NB4 (cell line): ENCODE results near the gene PDGFC.

ENCODE experiments used
- DNase-seq: peaks from one replicate; pipeline ENCODE4 v3.0.0; 2010; ENCODE audit warnings: low read depth
- H3K4me3 ChIP-seq: one replicate; pipeline ENCODE4 v1.5.1; 2011; ENCODE audit warnings: mild to moderate bottlenecking, low read depth, low read length, moderate library complexity
- MYC ChIP-seq: IDR thresholded peaks from 2 replicates; pipeline ENCODE4 v1.6.1; 2011; ENCODE audit warnings: low read depth, low read length
- POLR2A ChIP-seq: IDR thresholded peaks from 2 replicates; pipeline ENCODE4 v1.6.1; 2011; ENCODE audit warnings: mild to moderate bottlenecking; ENCODE audit not compliant: insufficient read length; ENCODE audit errors: extremely low read depth
- TF ChIP-seq, protein P1 (sequence below): IDR thresholded peaks from 2 replicates; pipeline ENCODE4 v1.6.1; 2011; ENCODE audit warnings: low read depth, low read length
- TF ChIP-seq, protein P2 (sequence below): IDR thresholded peaks from one replicate; pipeline ENCODE4 v1.5.1; 2012; ENCODE audit warnings: low read depth, low read length

The PDGFC gene

DNA sequence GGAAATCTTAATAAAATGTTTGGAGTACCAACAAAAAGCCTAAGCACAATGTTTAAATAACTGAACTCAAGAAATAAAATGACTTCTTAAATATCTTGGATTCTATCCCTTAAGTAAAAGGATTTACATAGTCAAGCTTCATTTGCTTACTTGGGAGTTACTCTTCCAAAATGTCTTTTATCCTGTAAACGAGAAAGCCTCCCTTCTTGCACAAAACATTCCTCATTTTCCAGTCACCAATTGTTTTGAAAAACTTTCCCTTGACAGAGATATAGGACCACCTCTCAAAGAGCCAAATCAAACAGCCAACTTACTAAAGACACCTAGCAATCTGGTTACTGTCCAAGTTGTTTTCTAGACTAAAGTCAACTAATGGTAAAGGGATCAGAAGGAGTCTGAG is 18.6 kb downstream of the PDGFC start:
- TF ChIP-seq, protein P1, sequence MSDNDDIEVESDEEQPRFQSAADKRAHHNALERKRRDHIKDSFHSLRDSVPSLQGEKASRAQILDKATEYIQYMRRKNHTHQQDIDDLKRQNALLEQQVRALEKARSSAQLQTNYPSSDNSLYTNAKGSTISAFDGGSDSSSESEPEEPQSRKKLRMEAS, result no peak
- TF ChIP-seq, protein P2, sequence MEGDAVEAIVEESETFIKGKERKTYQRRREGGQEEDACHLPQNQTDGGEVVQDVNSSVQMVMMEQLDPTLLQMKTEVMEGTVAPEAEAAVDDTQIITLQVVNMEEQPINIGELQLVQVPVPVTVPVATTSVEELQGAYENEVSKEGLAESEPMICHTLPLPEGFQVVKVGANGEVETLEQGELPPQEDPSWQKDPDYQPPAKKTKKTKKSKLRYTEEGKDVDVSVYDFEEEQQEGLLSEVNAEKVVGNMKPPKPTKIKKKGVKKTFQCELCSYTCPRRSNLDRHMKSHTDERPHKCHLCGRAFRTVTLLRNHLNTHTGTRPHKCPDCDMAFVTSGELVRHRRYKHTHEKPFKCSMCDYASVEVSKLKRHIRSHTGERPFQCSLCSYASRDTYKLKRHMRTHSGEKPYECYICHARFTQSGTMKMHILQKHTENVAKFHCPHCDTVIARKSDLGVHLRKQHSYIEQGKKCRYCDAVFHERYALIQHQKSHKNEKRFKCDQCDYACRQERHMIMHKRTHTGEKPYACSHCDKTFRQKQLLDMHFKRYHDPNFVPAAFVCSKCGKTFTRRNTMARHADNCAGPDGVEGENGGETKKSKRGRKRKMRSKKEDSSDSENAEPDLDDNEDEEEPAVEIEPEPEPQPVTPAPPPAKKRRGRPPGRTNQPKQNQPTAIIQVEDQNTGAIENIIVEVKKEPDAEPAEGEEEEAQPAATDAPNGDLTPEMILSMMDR, result no peak
- TF ChIP-seq MYC, result no peak
- TF ChIP-seq POLR2A, result no peak
- H3K4me3 ChIP-seq, result no peak overlapping the region

DNA sequence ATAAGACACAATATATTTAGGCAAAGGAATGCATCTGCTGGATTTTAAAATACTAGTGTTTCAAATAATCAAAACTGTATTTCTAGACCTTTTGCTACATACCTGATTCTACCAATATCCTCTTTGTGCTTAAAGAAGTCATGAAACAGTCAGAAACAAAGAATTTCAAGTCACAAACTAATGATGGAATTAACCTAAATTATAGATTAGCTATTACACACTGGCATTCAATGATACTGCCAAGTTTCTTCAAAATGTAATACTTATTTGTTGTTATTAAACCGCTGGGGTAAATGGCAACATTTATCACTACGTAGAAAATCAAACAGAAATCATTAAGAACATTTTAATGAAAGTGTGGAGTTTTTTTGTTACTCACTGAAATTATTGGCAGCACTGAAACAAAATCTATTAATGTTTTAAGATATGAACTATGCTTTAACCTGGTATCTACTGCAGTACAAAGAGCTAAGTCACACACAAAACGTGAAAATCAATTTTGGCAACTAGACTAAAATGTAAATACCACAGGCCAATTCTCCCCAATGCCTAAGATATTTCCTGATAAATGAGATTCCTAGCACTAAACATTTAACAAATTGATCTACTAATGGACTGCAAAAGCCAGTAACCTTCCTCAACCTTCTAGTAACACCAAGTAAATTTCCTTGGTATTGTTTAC is 19.4 kb downstream of the PDGFC start:
- TF ChIP-seq, protein P1, result no peak
- TF ChIP-seq MYC, result no peak
- TF ChIP-seq, protein P2, result no peak
- TF ChIP-seq POLR2A, result no peak
- no peak overlapping the region for H3K4me3 ChIP-seq
- DNase-seq, result no peak

More for the DNA sequence above, 18.6 kb downstream of the PDGFC start:
- DNase-seq, result no peak

GRCh38 chr4:156950948-156951347 is 20.7 kb downstream of the PDGFC start:
- TF ChIP-seq, protein P1, result no peak
- TF ChIP-seq MYC (no peak), POLR2A (no peak)
- TF ChIP-seq, protein P2, result no peak
- no peak for DNase-seq
- no peak overlapping the region for H3K4me3 ChIP-seq

DNA sequence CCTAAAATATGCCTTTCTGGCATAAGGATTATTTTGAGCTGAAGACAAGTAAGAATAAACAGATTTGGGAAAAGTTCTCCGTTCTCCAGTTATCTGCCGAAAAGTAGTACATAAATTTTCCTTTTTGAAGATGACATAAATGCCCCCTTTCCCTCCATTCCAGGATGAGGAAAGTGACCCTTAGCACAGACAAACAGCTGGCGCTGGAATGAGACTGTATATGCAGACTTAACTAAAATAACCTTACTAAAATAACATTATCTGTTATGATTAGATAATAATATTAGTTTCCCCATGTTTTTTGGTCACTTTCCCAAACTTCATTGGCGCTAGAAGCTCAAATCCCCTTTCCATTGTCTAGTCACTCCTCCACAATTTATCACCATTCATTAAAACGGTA is 21.5 kb downstream of the PDGFC start:
- TF ChIP-seq MYC (no peak), POLR2A (no peak)
- TF ChIP-seq, protein P1, result no peak
- TF ChIP-seq, protein P2, result no peak
- no peak for DNase-seq
- no peak overlapping the region for H3K4me3 ChIP-seq

DNA sequence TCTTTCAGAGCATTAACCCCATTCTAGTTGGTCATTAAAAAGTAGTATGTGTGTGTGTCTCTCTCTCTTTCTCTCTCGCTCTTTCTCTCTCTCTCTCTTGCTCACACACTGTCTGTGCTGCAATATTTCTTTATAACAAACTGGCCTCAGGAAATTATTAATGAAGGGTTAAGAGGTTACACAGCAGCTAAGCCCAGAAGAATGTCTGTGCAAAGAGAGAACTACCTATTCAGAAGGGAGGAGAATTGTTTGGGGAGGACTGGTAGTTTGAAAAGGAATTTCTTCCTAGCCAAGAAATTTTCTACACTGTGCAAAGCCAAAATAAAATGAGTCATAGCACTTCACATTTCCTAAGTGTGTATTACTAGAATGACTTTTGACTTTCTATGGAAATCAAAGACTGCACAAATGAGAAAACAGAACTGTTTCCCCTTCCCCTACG is 22.2 kb downstream of the PDGFC start:
- no peak for DNase-seq
- no peak overlapping the region for H3K4me3 ChIP-seq
- TF ChIP-seq, protein P1, result no peak
- no peak for TF ChIP-seq POLR2A
- TF ChIP-seq, protein P2, result no peak
- TF ChIP-seq MYC, result no peak
